K562 (cell line): ENCODE results near the gene TUBA4B. TPM values are rescaled to one million over a fixed set of nuclear protein-coding genes. Genes with fewer than 3 reads are reported as not detected.
A peak's percentile ranks its signal among the peaks of the same experiment; 100 is the strongest.

Experiments used
- C11orf30 ChIP-seq: fragments of 450-650 bp; IDR thresholded peaks from 2 replicates; pipeline ENCODE4 v1.6.1; 2016; ENCODE audit warnings: low read depth, mild to moderate bottlenecking
- EP300 ChIP-seq: IDR thresholded peaks from 2 replicates; pipeline ENCODE4 v1.6.1; 2012; ENCODE audit warnings: low read length, improper control_type of control experiment
- FIP1L1 ChIP-seq: fragments of 200-400 bp; formaldehyde crosslinking; IDR thresholded peaks from 2 replicates; pipeline ENCODE4 v1.6.1; 2018; ENCODE audit warnings: mild to moderate bottlenecking, low read depth, low read length; ENCODE audit not compliant: poor library complexity, severe bottlenecking
- KHSRP ChIP-seq: fragments of 450-650 bp; IDR thresholded peaks from 2 replicates; pipeline ENCODE4 v1.6.1; 2017
- NR2C1 ChIP-seq, 2 experiments: fragments of 450-650 bp; IDR thresholded peaks; 2 replicates each; pipeline ENCODE4 v1.6.1; 2017; ENCODE audit warnings: mild to moderate bottlenecking in 2 of 2, antibody characterized with exemption in 1 of 2, inconsistent platforms in 1 of 2, missing compliant biosample characterization in 1 of 2, missing genetic modification characterization in 1 of 2
- NRF1 ChIP-seq, 2 experiments: fragments of 450-650 bp; IDR thresholded peaks in 1 of 2; conservative IDR thresholded peaks in 1 of 2; 2 replicates each; pipeline ENCODE4 v1.6.1; 2014; ENCODE audit warnings: mild to moderate bottlenecking in 2 of 2
- SAP30 ChIP-seq: fragments of 200-600 bp; sonication (generic); IDR thresholded peaks from 2 replicates; pipeline ENCODE4 v1.6.1; 2012; ENCODE audit warnings: borderline replicate concordance, low read depth, mild to moderate bottlenecking, moderate library complexity, low read length, control low read depth, inconsistent platforms; ENCODE audit not compliant: insufficient read depth, poor library complexity, severe bottlenecking
- TARDBP ChIP-seq: fragments of 450-650 bp; IDR thresholded peaks from 2 replicates; pipeline ENCODE4 v1.6.1; 2016
- TGIF2 ChIP-seq: sonication (generic); formaldehyde crosslinking; IDR thresholded peaks from 2 replicates; pipeline ENCODE4 v1.8.1; 2022; ENCODE audit warnings: mild to moderate bottlenecking, missing genetic modification reagents, moderate library complexity
- ZNF165 ChIP-seq: fragments of 250-450 bp; sonication (Bioruptor Pico); IDR thresholded peaks from 2 replicates; pipeline ENCODE4 v1.4.0; 2020; ENCODE audit warnings: borderline replicate concordance
- ZNF444 ChIP-seq: fragments of 250-450 bp; sonication (Bioruptor Pico); IDR thresholded peaks from 2 replicates; pipeline ENCODE4 v1.4.0; 2020; ENCODE audit warnings: mild to moderate bottlenecking, moderate library complexity
- ZNF589 ChIP-seq: fragments of 200-800 bp; sonication (Bioruptor generic); IDR thresholded peaks from 2 replicates; pipeline ENCODE4 v1.6.1; 2016; ENCODE audit warnings: low read depth, missing genetic modification characterization, missing compliant biosample characterization
- ZNF766 ChIP-seq: fragments of 200-800 bp; sonication (Bioruptor generic); conservative IDR thresholded peaks from 2 replicates; pipeline ENCODE4 v1.6.1; 2016; ENCODE audit warnings: missing genetic modification characterization, missing compliant biosample characterization
- ZNF830 ChIP-seq: fragments of 250-450 bp; sonication (Bioruptor Pico); IDR thresholded peaks from 2 replicates; pipeline ENCODE4 v1.5.0; 2021; ENCODE audit warnings: mild to moderate bottlenecking
- polyA plus RNA-seq, 8 experiments: library from polyadenylated mRNA; depleted of rRNA in 4 of 8; stranded (reverse) in 5 of 8; unstranded in 3 of 8; fragments of >200 nt; fragmentation: Nextera tagmentation in 2 of 8; fragmentation: Illumina TruSeq in 1 of 8; extraction: Ambion mirVana in 2 of 8; extraction: Trizol in 1 of 8; gene quantifications; 2 replicates each; pipeline versions ENCODE4 v1.2.1 to v1.2.3, GENCODE V29; 2011 to 2014; ENCODE audit warnings: inconsistent platforms in 1 of 8, missing spikeins in 1 of 8
- total RNA-seq, 7 experiments: library from RNA; depleted of rRNA in 6 of 7; stranded (reverse); fragments of >200 nt in 6 of 7; fragmentation: Illumina TruSeq in 2 of 7; extraction: Trizol in 2 of 7; gene quantifications; 2 replicates each; pipeline versions ENCODE4 v1.2.1 to v1.2.3, GENCODE V29; 2011 to 2021; ENCODE audit warnings: low replicate concordance in 1 of 7
- TF ChIP-seq, protein P1 (sequence below), 2 experiments: IDR thresholded peaks; 2 replicates each; pipeline ENCODE4 v1.6.1; 2011; ENCODE audit warnings: borderline replicate concordance in 1 of 2, control low read depth in 1 of 2, low read depth in 1 of 2, low read length in 1 of 2, mild to moderate bottlenecking in 1 of 2, mixed read lengths in 1 of 2, moderate library complexity in 1 of 2; ENCODE audit not compliant: insufficient read depth in 1 of 2, insufficient read length in 1 of 2, poor library complexity in 1 of 2, severe bottlenecking in 1 of 2; ENCODE audit errors: extremely low read depth in 1 of 2
- TF ChIP-seq, protein P2 (sequence below): IDR thresholded peaks from 3 replicates; pipeline ENCODE4 v1.6.1; 2011; ENCODE audit warnings: borderline replicate concordance, mild to moderate bottlenecking, moderate library complexity; ENCODE audit not compliant: insufficient read length; ENCODE audit errors: extremely low read depth
- TF ChIP-seq, protein P3 (sequence below): fragments of 200-800 bp; sonication (Bioruptor generic); IDR thresholded peaks from 2 replicates; pipeline ENCODE4 v1.6.1; 2016; ENCODE audit warnings: missing genetic modification characterization, missing compliant biosample characterization

Gene TUBA4B
- total and polyA plus RNA-seq, 9 of the 15 experiments (the other 6 are each of a cell fraction or from before 2014, with no cell fraction given), result 0.04 TPM; not detected in 8

DNA sequence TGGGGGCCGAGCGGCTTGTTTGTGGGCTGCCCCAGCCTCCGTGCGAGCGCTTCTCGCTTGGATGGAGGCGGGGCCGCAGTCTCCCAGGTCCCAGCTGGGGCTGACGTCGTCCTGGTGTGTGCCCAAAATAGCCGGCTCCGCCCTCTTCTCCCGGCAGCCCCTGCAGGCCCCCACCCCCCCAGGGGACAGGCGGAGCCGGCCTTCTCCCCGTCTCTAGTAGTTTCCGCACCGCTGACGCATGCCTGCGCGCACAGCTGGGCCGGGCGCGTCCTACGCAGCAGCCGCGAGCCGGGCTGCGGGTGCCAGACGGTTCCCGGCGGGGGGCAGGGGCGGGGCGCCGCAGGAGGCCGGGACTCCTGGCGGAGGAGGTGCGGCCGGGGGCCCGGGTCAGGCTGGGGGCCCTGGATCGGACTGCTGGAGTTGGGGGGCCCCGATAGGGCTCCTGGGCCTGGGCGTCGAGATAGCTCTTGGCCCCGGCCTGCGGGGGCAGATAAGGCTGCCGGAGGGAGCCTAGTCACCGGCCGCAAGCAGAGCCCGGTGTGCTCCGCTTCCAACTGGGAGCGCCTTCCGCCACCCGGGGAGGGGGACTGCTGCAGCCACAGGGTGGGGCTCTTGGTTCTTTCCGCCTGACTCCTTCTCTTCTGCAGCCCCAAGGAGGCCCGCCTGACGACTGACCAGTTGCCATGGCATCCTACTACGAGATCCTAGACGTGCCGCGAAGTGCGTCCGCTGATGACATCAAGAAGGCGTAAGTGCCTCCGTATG lies 26.3 kb downstream of the TUBA4B start, which contains the start of gene DNAJB2 (continued):
- TF ChIP-seq, protein P1, sequence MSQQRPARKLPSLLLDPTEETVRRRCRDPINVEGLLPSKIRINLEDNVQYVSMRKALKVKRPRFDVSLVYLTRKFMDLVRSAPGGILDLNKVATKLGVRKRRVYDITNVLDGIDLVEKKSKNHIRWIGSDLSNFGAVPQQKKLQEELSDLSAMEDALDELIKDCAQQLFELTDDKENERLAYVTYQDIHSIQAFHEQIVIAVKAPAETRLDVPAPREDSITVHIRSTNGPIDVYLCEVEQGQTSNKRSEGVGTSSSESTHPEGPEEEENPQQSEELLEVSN (IDR thresholded peaks at IDR 0.05; ENCODE audit: borderline replicate concordance in 1 of 2, extremely low read depth in 1 of 2, insufficient read depth in 1 of 2, insufficient read length in 1 of 2, low read depth in 1 of 2, low read length in 1 of 2, poor library complexity in 1 of 2, severe bottlenecking in 1 of 2), result peak; percentile 15 to 28
- TF ChIP-seq EP300 (peak; percentile 95), NRF1 (conservative IDR thresholded peaks at IDR 0.05 in 1 of 2, IDR thresholded peaks at IDR 0.05 in 1 of 2) (peak; percentile 93), ZNF830 (CRISPR knock-in tag) (no peak), ZNF165 (CRISPR knock-in tag) (no peak), TGIF2 (CRISPR knock-in tag) (no peak), TARDBP (peak; percentile 93), C11orf30 (peak; percentile 30), FIP1L1 (peak; percentile 95), ZNF444 (CRISPR knock-in tag) (0 out of 2 replicates have a peak, but pooled peaks have one; percentile 54), KHSRP (no peak), ZNF589 (CRISPR knock-in tag) (peak; percentile 99), ZNF766 (CRISPR knock-in tag) (peak; percentile 92), SAP30 (no peak), NR2C1 (IDR thresholded peaks at IDR 0.05) (no peak), NR2C1 (tag; IDR thresholded peaks at IDR 0.05) (0 out of 2 replicates have a peak, but pooled peaks have one; percentile 28)
- TF ChIP-seq, protein P2, sequence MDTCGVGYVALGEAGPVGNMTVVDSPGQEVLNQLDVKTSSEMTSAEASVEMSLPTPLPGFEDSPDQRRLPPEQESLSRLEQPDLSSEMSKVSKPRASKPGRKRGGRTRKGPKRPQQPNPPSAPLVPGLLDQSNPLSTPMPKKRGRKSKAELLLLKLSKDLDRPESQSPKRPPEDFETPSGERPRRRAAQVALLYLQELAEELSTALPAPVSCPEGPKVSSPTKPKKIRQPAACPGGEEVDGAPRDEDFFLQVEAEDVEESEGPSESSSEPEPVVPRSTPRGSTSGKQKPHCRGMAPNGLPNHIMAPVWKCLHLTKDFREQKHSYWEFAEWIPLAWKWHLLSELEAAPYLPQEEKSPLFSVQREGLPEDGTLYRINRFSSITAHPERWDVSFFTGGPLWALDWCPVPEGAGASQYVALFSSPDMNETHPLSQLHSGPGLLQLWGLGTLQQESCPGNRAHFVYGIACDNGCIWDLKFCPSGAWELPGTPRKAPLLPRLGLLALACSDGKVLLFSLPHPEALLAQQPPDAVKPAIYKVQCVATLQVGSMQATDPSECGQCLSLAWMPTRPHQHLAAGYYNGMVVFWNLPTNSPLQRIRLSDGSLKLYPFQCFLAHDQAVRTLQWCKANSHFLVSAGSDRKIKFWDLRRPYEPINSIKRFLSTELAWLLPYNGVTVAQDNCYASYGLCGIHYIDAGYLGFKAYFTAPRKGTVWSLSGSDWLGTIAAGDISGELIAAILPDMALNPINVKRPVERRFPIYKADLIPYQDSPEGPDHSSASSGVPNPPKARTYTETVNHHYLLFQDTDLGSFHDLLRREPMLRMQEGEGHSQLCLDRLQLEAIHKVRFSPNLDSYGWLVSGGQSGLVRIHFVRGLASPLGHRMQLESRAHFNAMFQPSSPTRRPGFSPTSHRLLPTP, result no peak
- TF ChIP-seq, protein P3, sequence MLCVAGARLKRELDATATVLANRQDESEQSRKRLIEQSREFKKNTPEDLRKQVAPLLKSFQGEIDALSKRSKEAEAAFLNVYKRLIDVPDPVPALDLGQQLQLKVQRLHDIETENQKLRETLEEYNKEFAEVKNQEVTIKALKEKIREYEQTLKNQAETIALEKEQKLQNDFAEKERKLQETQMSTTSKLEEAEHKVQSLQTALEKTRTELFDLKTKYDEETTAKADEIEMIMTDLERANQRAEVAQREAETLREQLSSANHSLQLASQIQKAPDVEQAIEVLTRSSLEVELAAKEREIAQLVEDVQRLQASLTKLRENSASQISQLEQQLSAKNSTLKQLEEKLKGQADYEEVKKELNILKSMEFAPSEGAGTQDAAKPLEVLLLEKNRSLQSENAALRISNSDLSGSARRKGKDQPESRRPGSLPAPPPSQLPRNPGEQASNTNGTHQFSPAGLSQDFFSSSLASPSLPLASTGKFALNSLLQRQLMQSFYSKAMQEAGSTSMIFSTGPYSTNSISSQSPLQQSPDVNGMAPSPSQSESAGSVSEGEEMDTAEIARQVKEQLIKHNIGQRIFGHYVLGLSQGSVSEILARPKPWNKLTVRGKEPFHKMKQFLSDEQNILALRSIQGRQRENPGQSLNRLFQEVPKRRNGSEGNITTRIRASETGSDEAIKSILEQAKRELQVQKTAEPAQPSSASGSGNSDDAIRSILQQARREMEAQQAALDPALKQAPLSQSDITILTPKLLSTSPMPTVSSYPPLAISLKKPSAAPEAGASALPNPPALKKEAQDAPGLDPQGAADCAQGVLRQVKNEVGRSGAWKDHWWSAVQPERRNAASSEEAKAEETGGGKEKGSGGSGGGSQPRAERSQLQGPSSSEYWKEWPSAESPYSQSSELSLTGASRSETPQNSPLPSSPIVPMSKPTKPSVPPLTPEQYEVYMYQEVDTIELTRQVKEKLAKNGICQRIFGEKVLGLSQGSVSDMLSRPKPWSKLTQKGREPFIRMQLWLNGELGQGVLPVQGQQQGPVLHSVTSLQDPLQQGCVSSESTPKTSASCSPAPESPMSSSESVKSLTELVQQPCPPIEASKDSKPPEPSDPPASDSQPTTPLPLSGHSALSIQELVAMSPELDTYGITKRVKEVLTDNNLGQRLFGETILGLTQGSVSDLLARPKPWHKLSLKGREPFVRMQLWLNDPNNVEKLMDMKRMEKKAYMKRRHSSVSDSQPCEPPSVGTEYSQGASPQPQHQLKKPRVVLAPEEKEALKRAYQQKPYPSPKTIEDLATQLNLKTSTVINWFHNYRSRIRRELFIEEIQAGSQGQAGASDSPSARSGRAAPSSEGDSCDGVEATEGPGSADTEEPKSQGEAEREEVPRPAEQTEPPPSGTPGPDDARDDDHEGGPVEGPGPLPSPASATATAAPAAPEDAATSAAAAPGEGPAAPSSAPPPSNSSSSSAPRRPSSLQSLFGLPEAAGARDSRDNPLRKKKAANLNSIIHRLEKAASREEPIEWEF, result peak; percentile 84; the same call in 1 of the 2 replicates
